Thyroid gland (tissue), 4 donors: Measurements from ENCODE around the gene CLEC4G. TPM values are rescaled to one million over a fixed set of nuclear protein-coding genes. Genes with fewer than 3 reads are reported as not detected.

Experiments
- DNase-seq, 2 donors: peaks; one replicate each; pipeline ENCODE4 v3.0.0-alpha.2; 2019
- H3K27ac ChIP-seq, 3 donors: fragments of 200-600 bp; sonication (generic); 1 replicate in 2 of 3; 2 replicates in 1 of 3; pipeline ENCODE4 v1.5.1; 2016 to 2019; ENCODE audit warnings: mild to moderate bottlenecking in 1 of 3, moderate library complexity in 1 of 3
- H3K27me3 ChIP-seq: fragments of 200-600 bp; sonication (generic); one replicate; pipeline ENCODE4 v1.5.1; 2019
- H3K36me3 ChIP-seq, 2 donors: fragments of 200-600 bp; sonication (generic); one replicate each; pipeline ENCODE4 v1.5.1; 2016 to 2019
- H3K4me1 ChIP-seq, 2 donors: fragments of 200-600 bp; sonication (generic); one replicate each; pipeline ENCODE4 v1.5.1; 2017 to 2019
- H3K4me3 ChIP-seq, 3 donors: fragments of 200-600 bp; sonication (generic); replicated peaks in 1 of 3; 1 replicate in 2 of 3; 2 replicates in 1 of 3; pipeline ENCODE4 v1.5.1; 2016; ENCODE audit warnings: mild to moderate bottlenecking in 1 of 3
- H3K9me3 ChIP-seq: fragments of 200-600 bp; sonication (generic); one replicate; pipeline ENCODE4 v1.5.1; 2017
- CTCF ChIP-seq, 6 experiments: fragments of 200-600 bp in 3 of 6; fragments of 450-650 bp in 3 of 6; sonication (generic) in 3 of 6; IDR thresholded peaks; one replicate each; pipeline ENCODE4 v1.5.1; 2016 to 2019; ENCODE audit warnings: antibody characterized with exemption in 6 of 6, mild to moderate bottlenecking in 2 of 6, inconsistent platforms in 1 of 6, moderate library complexity in 1 of 6
- POLR2A ChIP-seq, 2 donors: fragments of 450-650 bp; IDR thresholded peaks; one replicate each; pipeline ENCODE4 v1.6.1; 2017; ENCODE audit warnings: antibody characterized with exemption in 2 of 2, mild to moderate bottlenecking in 2 of 2, moderate library complexity in 1 of 2
- WGBS, 2 donors: methylation state at CpG; one replicate each; pipeline ENCODE4 v1.1.5; 2017; 5-methylcytosine and 5-hydroxymethylcytosine counted together
- intact Hi-C: fragments of 100-400 bp; cut with DNase I; formaldehyde crosslinking; loops from one replicate; pipeline ENCODE4 v1.15.1; 2023
- total RNA-seq, 4 donors: library from RNA; depleted of rRNA; stranded (reverse); fragments of >200 nt; gene quantifications; one replicate each; pipeline ENCODE4 v1.2.3, GENCODE V29; 2016

CLEC4G gene
- total RNA-seq, 4 donors from 2014 or later = 0.22 to 2.0 (median 0.81) TPM

GRCh38 chr19:7742991-7743390 lies 11.1 kb upstream of the CLEC4G start:
- 77 to 85% methylated on average over 11 of the region's 11 CpGs for WGBS, 2 donors
- H3K36me3 ChIP-seq = no peaks in the 10 kb centered on the region
- no peak for DNase-seq

DNA sequence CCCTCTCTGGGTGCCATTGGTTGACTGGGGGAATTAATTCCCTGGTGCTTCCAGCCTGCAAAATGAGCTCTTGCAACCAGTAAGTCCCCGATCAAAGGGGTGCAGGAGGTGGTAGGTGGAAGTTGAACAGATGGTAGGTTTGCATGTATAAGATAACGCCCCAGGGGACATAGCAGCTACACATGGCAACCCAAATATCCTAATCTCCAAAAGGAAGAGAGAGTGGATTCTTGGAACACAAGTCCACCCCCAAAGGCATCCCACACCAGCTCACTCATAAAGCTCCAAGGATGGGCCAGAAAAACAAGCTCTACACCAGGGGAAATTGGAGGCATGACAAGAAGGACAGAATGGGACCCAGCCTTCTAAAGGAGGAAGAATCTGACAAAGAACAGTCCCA lies 10.7 kb upstream of the CLEC4G start:
- H3K4me3 ChIP-seq = no peak overlapping the region
- DNase-seq = no peak
- 73 to 76% methylated on average over 2 of the region's 2 CpGs for WGBS, 2 donors
- H3K27ac ChIP-seq = no peak overlapping the region
- H3K36me3 ChIP-seq = no peaks in the 10 kb centered on the region
- no peaks in the 10 kb centered on the region for H3K4me1 ChIP-seq
- intact Hi-C loops = no loop called here
- H3K9me3 ChIP-seq = no peaks in the 10 kb centered on the region
- TF ChIP-seq POLR2A (IDR thresholded peaks at IDR 0.05) = no peak
- TF ChIP-seq CTCF (IDR thresholded peaks at IDR 0.05) = no peak
- no peaks in the 10 kb centered on the region for H3K27me3 ChIP-seq

More at GRCh38 chr19:7742991-7743390, 11.1 kb upstream of the CLEC4G start:
- TF ChIP-seq CTCF (IDR thresholded peaks at IDR 0.05) (no peak), POLR2A (IDR thresholded peaks at IDR 0.05) (no peak)
- H3K27ac ChIP-seq = no peak overlapping the region
- intact Hi-C loops = no loop called here
- H3K4me3 ChIP-seq = no peak overlapping the region
- no peaks in the 10 kb centered on the region for H3K4me1 ChIP-seq
- no peaks in the 10 kb centered on the region for H3K27me3 ChIP-seq
- no peaks in the 10 kb centered on the region for H3K9me3 ChIP-seq

GRCh38 chr19:7740682-7741054 lies 8.8 kb upstream of the CLEC4G start:
- Histone ChIP-seq H3K4me3 (no peak overlapping the region), H3K4me1 (no peaks in the 10 kb centered on the region), H3K36me3 (no peaks in the 10 kb centered on the region), H3K27me3 (no peaks in the 10 kb centered on the region), H3K27ac (no peak overlapping the region), H3K9me3 (no peaks in the 10 kb centered on the region)
- WGBS, 2 donors = 70 to 83% methylated on average over 6 of the region's 6 CpGs
- DNase-seq = no peak
- intact Hi-C loops = no loop called here
- TF ChIP-seq POLR2A (IDR thresholded peaks at IDR 0.05) = no peak
- TF ChIP-seq CTCF (IDR thresholded peaks at IDR 0.05) = no peak

DNA sequence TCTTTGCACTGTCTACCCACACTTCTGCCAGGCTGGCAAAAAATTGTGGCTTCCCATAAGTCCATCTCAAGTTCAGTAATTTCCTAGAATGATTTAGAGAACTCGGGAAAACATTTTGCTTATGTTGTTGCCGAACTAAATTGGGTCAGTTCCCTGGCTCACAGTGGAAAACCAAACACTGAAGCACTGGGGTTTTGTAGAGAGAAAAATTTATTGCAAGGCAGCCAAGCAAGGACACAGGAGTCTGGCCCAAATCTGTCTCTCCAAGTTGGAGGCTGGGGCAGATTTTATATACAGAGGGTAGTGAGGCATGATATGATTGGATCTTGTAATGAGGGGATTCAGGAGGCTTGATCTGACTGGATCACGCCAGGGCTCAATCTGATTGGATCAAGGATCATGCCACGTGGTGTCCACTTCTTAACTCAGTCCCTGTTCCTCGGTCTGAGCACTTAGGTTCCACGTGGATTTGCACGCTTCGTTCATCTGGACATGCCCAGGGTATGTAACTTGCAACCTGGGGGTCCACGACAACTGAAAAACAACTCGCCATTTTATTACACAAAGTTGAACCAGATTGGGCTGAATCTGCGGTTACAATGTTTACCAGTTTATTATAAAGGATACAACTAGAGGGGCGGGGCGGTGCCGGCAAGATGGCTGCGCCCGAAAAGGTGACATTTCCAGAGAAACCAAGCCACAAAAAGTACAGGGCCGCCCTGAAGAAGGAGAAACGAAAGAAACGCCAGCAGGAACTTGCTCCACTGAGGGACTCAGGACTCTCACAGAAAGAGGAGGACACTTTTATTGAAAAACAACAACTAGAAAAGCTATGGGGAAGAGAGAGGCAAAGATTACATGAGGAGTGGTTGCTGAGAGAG lies 8.1 kb upstream of the CLEC4G start:
- Histone ChIP-seq H3K27ac (no peak overlapping the region), H3K9me3 (no peaks in the 10 kb centered on the region), H3K4me1 (no peaks in the 10 kb centered on the region), H3K27me3 (no peaks in the 10 kb centered on the region), H3K4me3 (no peak overlapping the region), H3K36me3 (no peaks in the 10 kb centered on the region)
- no peak for DNase-seq
- WGBS, 2 donors = 76 to 79% methylated on average over 19 of the region's 19 CpGs
- no peak for TF ChIP-seq POLR2A (IDR thresholded peaks at IDR 0.05)
- intact Hi-C loops = no loop called here

DNA sequence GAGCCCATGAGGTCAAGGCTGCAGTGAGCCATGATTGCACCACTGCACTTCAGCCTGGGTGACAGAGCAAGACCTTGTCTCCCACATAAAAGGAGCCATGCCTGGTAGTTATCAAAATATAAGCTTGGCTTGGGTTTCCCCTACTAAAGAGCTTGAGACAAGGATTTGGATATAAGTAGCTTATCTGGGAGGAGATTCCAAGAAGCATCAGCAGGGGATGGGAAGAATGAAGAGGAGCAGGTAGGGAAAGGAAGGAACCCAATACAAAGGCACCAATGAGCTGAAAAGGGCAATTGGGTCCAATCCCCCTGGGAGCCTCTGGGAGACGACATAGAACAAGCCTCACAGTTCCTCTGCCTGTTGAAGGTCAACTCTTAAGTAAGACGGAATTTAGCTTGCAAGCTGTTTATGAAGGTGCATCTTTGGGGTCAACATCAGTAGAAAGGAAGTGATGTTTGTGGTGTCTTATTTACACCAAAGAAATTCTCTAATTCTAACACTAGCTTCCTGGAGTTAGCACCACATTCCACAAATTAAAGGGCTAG lies 7.4 kb upstream of the CLEC4G start:
- Histone ChIP-seq H3K4me1 (no peaks in the 10 kb centered on the region), H3K9me3 (no peaks in the 10 kb centered on the region), H3K27me3 (no peaks in the 10 kb centered on the region), H3K36me3 (no peaks in the 10 kb centered on the region), H3K4me3 (no peak overlapping the region), H3K27ac (no peak overlapping the region)
- no peak for DNase-seq
- intact Hi-C loops = no loop called here
- WGBS, 2 donors = 47 to 56% methylated on average over 2 of the region's 2 CpGs
- TF ChIP-seq CTCF (IDR thresholded peaks at IDR 0.05) = no peak
- TF ChIP-seq POLR2A (IDR thresholded peaks at IDR 0.05) = no peak
